HG02973 (cell line): Measurements from ENCODE around the gene PFKL.
"Not testable (repeated sequence)": the region's sequence is repeated elsewhere in the genome, so short reads cannot be mapped to it uniquely, and the experiment has no call there.

Experiments
- ATAC-seq: cut with Tn5 transposase; IDR thresholded peaks from one replicate; pipeline ENCODE4 v1.9.1; 2021; ENCODE audit warnings: moderate library complexity; ENCODE audit not compliant: unreplicated experiment

The PFKL gene

GRCh38 chr21:44293551-44294231, 6.2 kb upstream of the PFKL start:
- ATAC-seq = no peak

- no peak for ATAC-seq
Observed at GRCh38 chr21:44294391-44295162, 5.3 kb upstream of the PFKL start.

GRCh38 chr21:44295163-44295573, 4.7 kb upstream of the PFKL start:
- no peak for ATAC-seq

GRCh38 chr21:44295646-44296045, 4.2 kb upstream of the PFKL start:
- ATAC-seq = no peak

- ATAC-seq = no peak
Observed at GRCh38 chr21:44296103-44296519, 3.7 kb upstream of the PFKL start.

GRCh38 chr21:44296916-44297315, 2.9 kb upstream of the PFKL start:
- no peak for ATAC-seq

- ATAC-seq = peak; percentile 31
Observed at GRCh38 chr21:44297525-44298290, 2.1 kb upstream of the PFKL start.

- no peak for ATAC-seq
Observed at GRCh38 chr21:44298301-44298700, 1.6 kb upstream of the PFKL start.

- ATAC-seq = no peak
Observed at GRCh38 chr21:44299085-44299457, 782 bp upstream of the PFKL start.

- peak; percentile 32 for ATAC-seq
Observed at GRCh38 chr21:44300262-44300959, 558 bp downstream of the PFKL start.

GRCh38 chr21:44301141-44301540, 1.3 kb downstream of the PFKL start:
- ATAC-seq = no peak

GRCh38 chr21:44301961-44302406, 2.1 kb downstream of the PFKL start:
- ATAC-seq = no peak

- not testable (repeated sequence) for ATAC-seq
Observed at GRCh38 chr21:44302573-44303401, 2.9 kb downstream of the PFKL start.

GRCh38 chr21:44303490-44303981, 3.7 kb downstream of the PFKL start:
- no peak for ATAC-seq

GRCh38 chr21:44304011-44304616, 4.3 kb downstream of the PFKL start:
- ATAC-seq = no peak

- no peak for ATAC-seq
Observed at GRCh38 chr21:44304877-44305293, 5.0 kb downstream of the PFKL start.

GRCh38 chr21:44305691-44306090, 5.8 kb downstream of the PFKL start:
- no peak for ATAC-seq

GRCh38 chr21:44306936-44307704, 7.3 kb downstream of the PFKL start:
- no peak for ATAC-seq
